H1 (cell line): ENCODE data around the gene GDF2. TPM values are rescaled to one million over a fixed set of nuclear protein-coding genes. Genes with fewer than 3 reads are reported as not detected.

Source experiments
- CTCF ChIA-PET: fragments of 300-600 bp; sonication (Branson Sonifier 250); formaldehyde crosslinking; loops from one replicate; lab custom pipeline; 2021; ENCODE audit not compliant: partially characterized antibody; lab: Charles Lee
- POLR2A ChIA-PET: fragments of 300-600 bp; sonication (Branson Sonifier 250); formaldehyde crosslinking; loops from one replicate; lab custom pipeline; 2021; ENCODE audit warnings: inconsistent platforms; ENCODE audit not compliant: partially characterized antibody; lab: Charles Lee
- DNase-seq, 2 experiments: peaks; one replicate each; pipeline versions ENCODE4 v3.0.0 to v3.0.0-alpha.2; 2010 to 2022; ENCODE audit warnings: low spot score in 2 of 2, low read depth in 1 of 2, mixed read lengths in 1 of 2
- FAIRE-seq: peaks from 2 replicates; lab custom pipeline; 2011; peaks lifted over from hg19 to GRCh38; lab: Jason Lieb, UNC
- H2AFZ ChIP-seq: 2 replicates; pipeline ENCODE4 v1.8.1; 2012; ENCODE audit warnings: low read length, inconsistent platforms
- H2AK5ac ChIP-seq: 2 replicates; pipeline ENCODE4 v1.6.1; 2013; ENCODE audit warnings: low read depth, low read length
- H2BK120ac ChIP-seq: replicated peaks from 2 replicates; pipeline ENCODE3; 2013; ENCODE audit warnings: low read depth, low read length, inconsistent platforms
- H2BK12ac ChIP-seq: 2 replicates; pipeline ENCODE4 v1.6.1; 2013; ENCODE audit warnings: low read depth, low read length
- H2BK15ac ChIP-seq: 2 replicates; pipeline ENCODE4 v1.6.1; 2013; ENCODE audit warnings: low read length
- H2BK20ac ChIP-seq: 2 replicates; pipeline ENCODE4 v1.6.1; 2013; ENCODE audit warnings: low read length
- H2BK5ac ChIP-seq: 2 replicates; pipeline ENCODE4 v1.6.1; 2013; ENCODE audit warnings: low read depth, low read length
- H3K14ac ChIP-seq: 2 replicates; pipeline ENCODE4 v1.6.1; 2013; ENCODE audit warnings: inconsistent platforms; ENCODE audit not compliant: insufficient read length
- H3K18ac ChIP-seq: 2 replicates; pipeline ENCODE4 v1.6.1; 2013; ENCODE audit warnings: low read length; ENCODE audit errors: extremely low read depth
- H3K23ac ChIP-seq: 2 replicates; pipeline ENCODE4 v1.6.1; 2013; ENCODE audit warnings: inconsistent platforms; ENCODE audit not compliant: insufficient read length
- H3K23me2 ChIP-seq: 2 replicates; pipeline ENCODE4 v1.6.1; 2013; ENCODE audit warnings: low read depth, low read length
- H3K27ac ChIP-seq: 2 replicates; pipeline ENCODE4 v1.6.1; 2011; ENCODE audit warnings: low read depth, low read length, inconsistent platforms
- H3K27me3 ChIP-seq, 4 experiments: replicated peaks in 1 of 4; 1 replicate in 1 of 4; 2 replicates in 3 of 4; pipeline versions ENCODE4 v1.6.1 to v1.8.1; 2011 to 2013; ENCODE audit warnings: low read length in 3 of 4, mild to moderate bottlenecking in 3 of 4, inconsistent platforms in 2 of 4, mixed read lengths in 2 of 4, moderate library complexity in 1 of 4; ENCODE audit not compliant: control insufficient read depth in 3 of 4, insufficient read depth in 3 of 4; ENCODE audit errors: extremely low read depth in 1 of 4
- H3K36me3 ChIP-seq, 4 experiments: 2 replicates each; pipeline versions ENCODE4 v1.6.1 to v1.8.1; 2011 to 2013; ENCODE audit warnings: mild to moderate bottlenecking in 4 of 4, low read length in 3 of 4, moderate library complexity in 2 of 4, control low read depth in 1 of 4, inconsistent platforms in 1 of 4; ENCODE audit not compliant: insufficient read depth in 4 of 4, control insufficient read depth in 2 of 4
- H3K4ac ChIP-seq: replicated peaks from 2 replicates; pipeline ENCODE3; 2013; ENCODE audit warnings: low read length, low read depth, mixed read lengths, inconsistent platforms; ENCODE audit not compliant: insufficient read length
- H3K4me1 ChIP-seq, 4 experiments: replicated peaks in 1 of 4; 1 replicate in 1 of 4; 2 replicates in 3 of 4; pipeline versions ENCODE4 v1.6.1 to v1.8.1; 2011 to 2013; ENCODE audit warnings: low read length in 3 of 4, inconsistent platforms in 2 of 4, mixed read lengths in 1 of 4; ENCODE audit not compliant: insufficient read depth in 4 of 4, control insufficient read depth in 3 of 4
- H3K4me2 ChIP-seq, 2 experiments: 2 replicates each; pipeline versions ENCODE4 v1.6.1 to v1.8.1; 2011 to 2013; ENCODE audit warnings: low read depth in 2 of 2, low read length in 2 of 2, control low read depth in 1 of 2, inconsistent platforms in 1 of 2, mild to moderate bottlenecking in 1 of 2; ENCODE audit not compliant: insufficient read depth in 1 of 2
- H3K4me3 ChIP-seq, 4 experiments: fragments of 200-600, 300-600 bp in 1 of 4; sonication (generic), shearing (Covaris generic), sonication (Bioruptor Twin) in 1 of 4; 2 replicates each; pipeline versions ENCODE4 v1.5.1 to v1.8.1; 2011 to 2016; ENCODE audit warnings: low read length in 4 of 4, low read depth in 3 of 4, control low read depth in 2 of 4, inconsistent platforms in 2 of 4, mild to moderate bottlenecking in 2 of 4, mixed read lengths in 1 of 4, moderate library complexity in 1 of 4; ENCODE audit not compliant: insufficient read depth in 2 of 4; ENCODE audit errors: extremely low read depth in 1 of 4
- H3K56ac ChIP-seq: replicated peaks from 2 replicates; pipeline ENCODE3; 2013; ENCODE audit warnings: low read depth, mild to moderate bottlenecking, mixed read lengths, low read length, inconsistent platforms; ENCODE audit not compliant: insufficient read length
- H3K79me1 ChIP-seq: 2 replicates; pipeline ENCODE4 v1.6.1; 2013; ENCODE audit warnings: low read depth, low read length, control low read depth
- H3K79me2 ChIP-seq, 2 experiments: 2 replicates each; pipeline versions ENCODE4 v1.6.1 to v1.8.1; 2012 to 2013; ENCODE audit warnings: low read length in 2 of 2, mild to moderate bottlenecking in 2 of 2, inconsistent platforms in 1 of 2; ENCODE audit not compliant: insufficient read depth in 2 of 2, control insufficient read depth in 1 of 2
- H3K9ac ChIP-seq, 4 experiments: replicated peaks in 1 of 4; 1 replicate in 1 of 4; 2 replicates in 3 of 4; pipeline versions ENCODE4 v1.6.1 to v1.8.1; 2011 to 2013; ENCODE audit warnings: low read depth in 3 of 4, low read length in 3 of 4, control low read depth in 2 of 4, mild to moderate bottlenecking in 2 of 4, moderate library complexity in 2 of 4, inconsistent platforms in 1 of 4; ENCODE audit errors: extremely low read depth in 1 of 4
- H3K9me3 ChIP-seq, 2 experiments: 2 replicates each; pipeline versions ENCODE4 v1.6.1 to v1.8.1; 2012 to 2013; ENCODE audit warnings: mild to moderate bottlenecking in 2 of 2, moderate library complexity in 2 of 2, control low read depth in 1 of 2, inconsistent platforms in 1 of 2, low read depth in 1 of 2, low read length in 1 of 2, mixed read lengths in 1 of 2; ENCODE audit not compliant: insufficient read depth in 2 of 2
- H4K20me1 ChIP-seq, 2 experiments: replicated peaks in 1 of 2; 2 replicates each; pipeline versions ENCODE3 to v1.8.1; 2011 to 2013; ENCODE audit warnings: inconsistent platforms in 2 of 2, low read length in 2 of 2, mild to moderate bottlenecking in 1 of 2; ENCODE audit not compliant: insufficient read depth in 2 of 2, control insufficient read depth in 1 of 2
- H4K5ac ChIP-seq: 2 replicates; pipeline ENCODE4 v1.6.1; 2013; ENCODE audit warnings: low read length, low read depth, mixed read lengths, inconsistent platforms; ENCODE audit not compliant: insufficient read length
- H4K8ac ChIP-seq: 2 replicates; pipeline ENCODE4 v1.8.0; 2013; ENCODE audit warnings: mild to moderate bottlenecking, moderate library complexity, low read length, inconsistent platforms; ENCODE audit not compliant: insufficient read depth; ENCODE audit errors: extremely low read depth
- H4K91ac ChIP-seq: replicated peaks from 2 replicates; pipeline ENCODE3; 2013; ENCODE audit warnings: low read length, mixed read lengths, inconsistent platforms; ENCODE audit not compliant: insufficient read length
- BCL11A ChIP-seq, 2 experiments: IDR thresholded peaks; one replicate each; pipeline ENCODE4 v1.6.1; 2011; ENCODE audit warnings: low read depth in 2 of 2, low read length in 2 of 2, mild to moderate bottlenecking in 2 of 2
- CBX8 ChIP-seq: fragments of 300-800, 300-1000 bp; sonication (generic); IDR thresholded peaks from 2 replicates; pipeline ENCODE4 v1.7.1; 2016; ENCODE audit warnings: low read depth, low read length, borderline replicate concordance
- CHD2 ChIP-seq: IDR thresholded peaks from 2 replicates; pipeline ENCODE4 v1.6.1; 2012; ENCODE audit warnings: low read length, improper control_type of control experiment
- FOSL1 ChIP-seq: IDR thresholded peaks from 2 replicates; pipeline ENCODE4 v1.6.1; 2011; ENCODE audit warnings: mild to moderate bottlenecking, low read depth, low read length, moderate library complexity; ENCODE audit not compliant: insufficient read depth
- JUN ChIP-seq: IDR thresholded peaks from 2 replicates; pipeline ENCODE4 v1.6.1; 2011; ENCODE audit warnings: low read depth, mild to moderate bottlenecking, improper control_type of control experiment, low read length
- JUND ChIP-seq: IDR thresholded peaks from 2 replicates; pipeline ENCODE4 v1.6.1; 2011; ENCODE audit warnings: mild to moderate bottlenecking, improper control_type of control experiment, low read length
- MAFK ChIP-seq: IDR thresholded peaks from 2 replicates; pipeline ENCODE4 v1.6.1; 2012; ENCODE audit warnings: low read depth, mild to moderate bottlenecking, improper control_type of control experiment, low read length
- PHF8 ChIP-seq: fragments of 200-600 bp; sonication (generic); conservative IDR thresholded peaks from 2 replicates; pipeline ENCODE4 v1.7.1; 2012; ENCODE audit warnings: low read depth, mild to moderate bottlenecking, inconsistent platforms, low read length, moderate library complexity
- POLR2A ChIP-seq, 2 experiments: IDR thresholded peaks; 1 replicate in 1 of 2; 2 replicates in 1 of 2; pipeline ENCODE4 v1.6.1; 2011; ENCODE audit warnings: low read depth in 2 of 2, low read length in 2 of 2, mild to moderate bottlenecking in 2 of 2; ENCODE audit errors: control extremely low read depth in 1 of 2
- POU5F1 ChIP-seq: IDR thresholded peaks from 2 replicates; pipeline ENCODE4 v1.6.1; 2011; ENCODE audit warnings: low read depth, mild to moderate bottlenecking, low read length, moderate library complexity
- RBBP5 ChIP-seq: IDR thresholded peaks from 2 replicates; pipeline ENCODE4 v1.7.1; 2012; ENCODE audit warnings: low read depth, mild to moderate bottlenecking, inconsistent platforms, low read length, moderate library complexity, borderline replicate concordance
- RFX5 ChIP-seq: IDR thresholded peaks from 2 replicates; pipeline ENCODE4 v1.6.1; 2011; ENCODE audit warnings: low read depth, low read length, improper control_type of control experiment, borderline replicate concordance
- SIN3A ChIP-seq, 2 experiments: IDR thresholded peaks in 1 of 2; conservative IDR thresholded peaks in 1 of 2; 2 replicates each; pipeline ENCODE4 v1.6.1; 2011 to 2012; ENCODE audit warnings: low read length in 2 of 2, improper control_type of control experiment in 1 of 2, low read depth in 1 of 2, mild to moderate bottlenecking in 1 of 2
- WGBS, 2 experiments: shearing (Covaris generic) in 1 of 2; methylation state at CpG; one replicate each; pipeline versions ENCODE4 v1.1.6 to v1.1.7; 2013 to 2015; ENCODE audit warnings: low lambda C conversion rate in 2 of 2, mixed read lengths in 2 of 2, inconsistent platforms in 1 of 2, low coverage in 1 of 2, missing lambda C conversion rate in 1 of 2; ENCODE audit not compliant: insufficient replicate concordance in 2 of 2, insufficient coverage in 1 of 2, insufficient read length in 1 of 2; ENCODE audit errors: extremely low coverage in 1 of 2, missing lambda C conversion rate in 1 of 2; 5-methylcytosine and 5-hydroxymethylcytosine counted together
- polyA plus RNA-seq, 7 experiments: library from polyadenylated mRNA; depleted of rRNA in 3 of 7; stranded (reverse) in 5 of 7; unstranded in 2 of 7; fragments of >200 nt in 5 of 7; fragments of 200-250 nt in 2 of 7; gene quantifications; 1 replicate in 5 of 7; 2 replicates in 1 of 7; 4 replicates in 1 of 7; pipeline versions ENCODE4 v1.2.1 to v1.2.3, GENCODE V29; 2011 to 2013; ENCODE audit warnings: missing spikeins in 2 of 7, mixed read lengths in 2 of 7
- total RNA-seq: library from RNA; stranded (reverse); fragmentation: NEBNext Ultra II Directional; extraction: Animal tissue kit (Norgen Biotek cat#: 25700); gene quantifications from 2 replicates; pipeline ENCODE4 v1.2.1, GENCODE V29; 2021

GDF2 gene
- total and polyA plus RNA-seq, 2 of the 8 experiments (the other 6 are each of a cell fraction or from before 2014, with no cell fraction given): not detected

DNA sequence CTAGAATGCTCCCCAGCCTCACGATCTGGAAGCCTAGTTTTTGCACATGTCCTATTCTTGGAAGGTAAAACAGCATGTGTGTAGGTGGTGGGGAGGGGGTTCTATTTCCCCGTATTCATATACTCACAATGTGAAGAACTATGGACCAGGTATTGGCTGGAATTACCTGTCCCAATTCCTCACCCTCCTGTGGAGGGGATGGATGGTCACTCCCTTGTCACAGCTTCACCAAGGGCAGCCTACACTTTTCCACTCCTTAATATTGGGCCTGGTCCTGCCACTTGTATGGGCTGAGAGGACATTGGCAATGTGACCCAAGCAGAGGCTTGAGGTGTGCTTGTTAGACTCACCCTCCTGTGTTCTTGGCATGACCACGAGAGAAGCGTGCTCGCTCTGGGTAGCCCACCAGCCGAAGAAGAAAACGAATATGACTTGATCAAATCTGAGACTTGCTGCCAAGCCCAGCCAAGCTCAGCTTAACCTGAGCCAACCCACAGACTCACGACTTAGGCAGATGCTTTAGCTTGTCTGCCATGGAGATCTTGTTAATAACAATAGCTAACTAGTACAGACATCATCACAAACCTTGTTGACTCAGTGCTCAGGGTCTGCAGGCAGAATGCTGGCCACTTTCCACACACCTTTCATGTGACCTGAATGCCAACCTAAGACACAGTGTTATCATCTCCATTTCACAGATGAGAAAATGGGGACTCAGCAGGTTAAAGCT is 44.6 kb downstream of the GDF2 start:
- no peaks in the 10 kb centered on the region for H3K23me2 ChIP-seq
- no peak overlapping the region for H3K14ac ChIP-seq
- H3K79me2 ChIP-seq: no peaks in the 10 kb centered on the region
- H2BK12ac ChIP-seq: no peak overlapping the region
- H2AK5ac ChIP-seq: no peak overlapping the region
- no peak overlapping the region for H2BK15ac ChIP-seq
- no peaks in the 10 kb centered on the region for H3K36me3 ChIP-seq
- ChIA-PET POLR2A (interaction anchor here (2.8 kb wide), 1 partner anchor 17 kb away, joined by 8 read pairs; the partner anchor contains the start of gene ZNF488), CTCF (interaction anchor here (0.7 to 2.1 kb wide), 5 partner anchors 10 to 354 kb away, joined by 3 to 7 read pairs (median 4); no protein-coding TSS in a partner anchor)
- FAIRE-seq (no peak), DNase-seq (no peak)
- H3K23ac ChIP-seq: no peak overlapping the region
- H4K5ac ChIP-seq: no peak overlapping the region
- no peak overlapping the region for H2BK20ac ChIP-seq
- no peak overlapping the region for H4K91ac ChIP-seq
- no peak overlapping the region for H3K4ac ChIP-seq
- no peaks in the 10 kb centered on the region for H3K9me3 ChIP-seq
- no peak overlapping the region for H4K8ac ChIP-seq
- no peak overlapping the region for H3K18ac ChIP-seq
- H4K20me1 ChIP-seq: peaks cover 0 to 1% of the 10 kb centered on the region in 2 experiments
- H3K9ac ChIP-seq: no peak overlapping the region
- H2AFZ ChIP-seq: no peak overlapping the region
- H2BK5ac ChIP-seq: no peak overlapping the region
- no peak overlapping the region for H2BK120ac ChIP-seq
- no peak overlapping the region for H3K56ac ChIP-seq
- no peaks in the 10 kb centered on the region for H3K27me3 ChIP-seq
- no peak overlapping the region for H3K4me2 ChIP-seq
- H3K79me1 ChIP-seq: no peaks in the 10 kb centered on the region
- no peak overlapping the region for H3K27ac ChIP-seq
- H3K4me3 ChIP-seq: no peak overlapping the region
- peaks cover 2 to 7% (median 3%) of the 10 kb centered on the region in 4 experiments; a peak in 4 of 7 replicates for H3K4me1 ChIP-seq
- WGBS, 2 experiments: 93% methylated on average over 8 of the region's 8 CpGs; no CpG with 5 or more reads in 1 of the 2 experiments
- TF ChIP-seq PHF8 (no peak), RBBP5 (no peak), JUND (no peak), CHD2 (no peak), BCL11A (IDR thresholded peaks at IDR 0.05; ENCODE audit: low read depth in 2 of 2, low read length in 2 of 2) (no peak), SIN3A (conservative IDR thresholded peaks at IDR 0.05 in 1 of 2, IDR thresholded peaks at IDR 0.05 in 1 of 2; ENCODE audit: low read depth in 1 of 2, low read length in 2 of 2) (no peak), MAFK (no peak), JUN (no peak), FOSL1 (no peak), RFX5 (no peak), POU5F1 (no peak), CBX8 (no peak), POLR2A (IDR thresholded peaks at IDR 0.05; ENCODE audit: control extremely low read depth in 1 of 2, low read depth in 2 of 2, low read length in 2 of 2) (no peak)
